Measurements from ENCODE around the gene PRDM10. TPM values are rescaled to one million over a fixed set of nuclear protein-coding genes. Genes with fewer than 3 reads are reported as not detected.
"Not testable (repeated sequence)": the region's sequence is repeated elsewhere in the genome, so short reads cannot be mapped to it uniquely, and the experiment has no call there.

The PRDM10 gene
- total RNA-seq, 1 experiment from 2014 or later, result 9.0 TPM

DNA sequence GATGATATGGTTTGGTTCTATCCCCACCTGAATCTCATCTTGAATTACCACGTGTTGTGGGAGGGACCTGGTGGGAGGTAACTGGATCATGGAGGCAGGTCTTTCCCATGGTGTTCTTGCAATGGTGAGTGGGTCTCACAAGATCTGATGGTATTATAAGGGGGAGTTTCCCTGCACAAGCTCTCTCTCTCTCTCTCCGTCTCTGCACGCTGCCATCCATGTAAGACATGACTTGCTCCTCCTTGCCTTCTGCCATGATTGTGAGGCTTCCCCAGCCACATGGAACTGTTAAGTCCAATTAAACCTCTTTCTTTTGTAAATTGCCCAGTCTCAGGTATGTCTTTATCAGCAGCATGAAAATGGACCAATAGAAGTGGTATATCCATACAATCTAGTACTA, 13.2 kb upstream of the PRDM10 start:
- not testable (repeated sequence) for DNase-seq (ENCODE audit: low read depth)

DNA sequence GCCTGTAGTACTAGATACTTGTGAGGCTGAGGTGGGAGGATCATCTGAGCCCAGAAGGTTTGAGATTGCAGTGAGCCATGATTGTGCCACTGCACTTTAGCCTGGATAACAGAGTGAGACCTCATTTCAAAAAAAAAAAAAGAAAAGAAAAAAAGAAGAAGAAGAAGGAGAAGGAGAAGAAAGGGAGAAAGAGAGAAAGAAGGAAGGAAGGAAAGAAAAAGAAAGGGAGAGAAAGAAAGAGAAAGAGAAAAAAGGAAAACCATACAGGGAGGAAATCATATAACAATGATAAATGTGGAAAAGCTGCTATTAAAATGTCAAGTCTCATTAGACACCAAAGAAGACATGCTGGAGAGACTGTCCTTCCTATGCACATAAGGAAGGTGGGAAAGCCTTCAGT, 5.7 kb upstream of the PRDM10 start:
- no peak for DNase-seq (ENCODE audit: low read depth)

DNA sequence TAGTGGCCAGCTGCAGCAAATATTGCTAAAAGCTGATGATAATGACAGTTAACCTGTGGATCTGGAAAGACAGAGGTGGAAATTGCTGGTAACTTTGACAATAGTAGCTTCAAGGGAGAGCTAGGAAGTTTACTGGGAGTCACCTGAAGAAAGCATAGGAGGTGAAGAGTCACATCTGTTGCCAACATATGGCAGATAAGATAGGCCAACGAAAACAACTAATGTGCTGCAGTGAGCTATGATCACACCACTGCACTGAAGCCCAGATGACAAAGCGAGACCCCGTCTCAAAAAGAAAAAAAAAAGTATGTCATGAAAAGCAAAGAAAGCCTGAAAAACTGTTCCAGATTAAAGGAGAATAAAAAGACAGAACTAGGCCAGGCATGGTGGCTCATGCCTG, 4.3 kb upstream of the PRDM10 start:
- DNase-seq (ENCODE audit: low read depth), result no peak

DNA sequence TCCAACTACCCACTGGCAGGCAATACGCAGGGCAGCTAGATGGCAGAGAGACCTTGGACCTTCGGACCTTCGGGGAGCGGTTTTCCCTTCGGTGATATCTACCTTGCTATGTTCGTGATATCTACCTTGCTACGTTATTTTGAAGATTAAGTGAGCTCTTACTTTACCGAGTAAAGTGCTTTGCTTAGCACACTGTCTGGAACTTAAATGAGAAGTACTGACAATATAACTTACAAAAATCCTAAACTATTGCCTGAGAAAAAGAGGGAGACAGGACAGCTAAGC, 1.0 kb upstream of the PRDM10 start:
- DNase-seq (ENCODE audit: low read depth), result no peak

DNA sequence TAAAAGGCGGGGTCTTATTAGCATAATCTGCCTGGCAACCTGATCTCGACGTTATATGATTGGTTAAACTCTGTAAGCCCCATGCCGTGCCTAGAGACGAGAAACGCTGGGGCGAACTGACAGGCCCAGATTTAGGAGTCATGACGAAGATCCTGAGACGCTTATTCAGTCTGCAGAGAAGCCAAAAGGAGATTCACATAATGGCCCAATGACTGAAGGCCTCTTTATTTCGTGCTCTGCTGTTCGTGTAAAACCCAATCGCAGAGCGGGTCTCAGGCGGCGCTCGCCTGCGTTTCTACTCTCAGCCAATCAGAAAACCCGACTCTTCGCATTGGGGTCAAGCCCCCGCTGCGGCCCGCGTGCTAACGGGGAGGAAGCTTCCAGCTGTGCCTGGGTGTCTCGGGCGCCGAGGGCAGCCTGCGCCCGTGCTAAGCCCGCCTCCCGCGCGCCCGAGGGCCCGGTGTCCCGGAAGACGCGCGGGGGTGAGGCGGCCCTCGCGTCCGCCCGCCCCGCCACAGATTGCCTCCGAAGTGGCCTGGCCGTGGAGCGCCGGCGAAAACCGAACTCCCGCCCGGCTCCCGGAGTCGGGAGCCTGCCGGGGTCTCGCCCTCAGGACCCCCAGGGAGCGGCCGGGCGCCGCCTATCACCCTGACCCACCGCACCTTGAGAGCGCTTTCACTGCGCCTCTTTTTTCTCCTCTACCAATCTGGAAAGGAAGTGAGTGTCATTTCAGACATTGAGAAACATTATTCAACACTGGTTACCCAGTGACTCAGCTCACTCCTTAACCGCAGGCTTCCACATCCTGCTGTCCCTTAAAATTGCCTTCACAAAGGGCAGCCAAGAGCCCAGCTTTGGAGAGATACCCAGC, 446 bp upstream of the PRDM10 start:
- DNase-seq (ENCODE audit: low read depth), result peak; percentile 99

DNA sequence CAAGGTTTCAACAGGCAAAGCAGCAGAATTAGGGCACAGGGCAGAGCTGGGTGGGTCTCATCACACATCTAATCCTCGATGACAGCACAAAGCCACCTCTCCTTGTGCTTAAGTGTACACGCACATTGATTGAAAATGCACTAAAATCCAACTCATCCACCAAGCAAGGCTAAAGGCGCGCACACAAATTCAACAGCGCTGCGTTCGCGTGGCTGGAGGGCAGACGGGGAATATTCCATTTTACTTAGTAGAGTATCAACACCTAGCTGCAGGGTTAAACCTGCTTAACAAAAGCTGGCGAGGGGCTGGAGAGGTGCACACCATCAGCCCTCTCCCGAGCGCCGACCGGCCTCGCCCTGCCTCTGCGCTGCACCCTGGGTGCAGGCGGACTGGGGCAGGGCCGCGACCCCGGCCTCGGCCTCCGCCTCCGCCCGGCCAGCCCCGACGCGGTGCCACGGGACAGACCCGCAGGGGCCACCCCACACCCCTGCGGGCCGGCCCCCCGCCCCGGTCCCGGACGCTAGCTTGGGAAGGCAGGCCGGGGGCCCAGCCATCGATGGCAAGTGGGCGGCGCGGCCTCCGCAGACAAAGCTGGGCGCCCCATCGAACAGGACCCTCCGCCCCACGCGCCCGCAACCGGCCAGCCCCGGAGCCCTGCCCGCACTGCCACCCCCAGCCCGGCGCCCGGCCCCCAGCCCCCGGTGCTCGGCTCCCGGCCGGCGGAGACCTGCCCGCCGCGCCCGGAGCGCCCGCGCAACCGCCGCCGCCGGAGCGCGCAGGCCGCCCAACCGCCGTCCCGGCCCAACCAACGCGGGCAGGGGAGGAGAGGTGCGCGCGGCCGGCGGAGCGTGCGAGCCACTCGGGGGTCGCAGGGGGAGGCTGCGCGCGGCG, 929 bp downstream of the PRDM10 start:
- peak; percentile 37 for DNase-seq (ENCODE audit: low read depth)

DNA sequence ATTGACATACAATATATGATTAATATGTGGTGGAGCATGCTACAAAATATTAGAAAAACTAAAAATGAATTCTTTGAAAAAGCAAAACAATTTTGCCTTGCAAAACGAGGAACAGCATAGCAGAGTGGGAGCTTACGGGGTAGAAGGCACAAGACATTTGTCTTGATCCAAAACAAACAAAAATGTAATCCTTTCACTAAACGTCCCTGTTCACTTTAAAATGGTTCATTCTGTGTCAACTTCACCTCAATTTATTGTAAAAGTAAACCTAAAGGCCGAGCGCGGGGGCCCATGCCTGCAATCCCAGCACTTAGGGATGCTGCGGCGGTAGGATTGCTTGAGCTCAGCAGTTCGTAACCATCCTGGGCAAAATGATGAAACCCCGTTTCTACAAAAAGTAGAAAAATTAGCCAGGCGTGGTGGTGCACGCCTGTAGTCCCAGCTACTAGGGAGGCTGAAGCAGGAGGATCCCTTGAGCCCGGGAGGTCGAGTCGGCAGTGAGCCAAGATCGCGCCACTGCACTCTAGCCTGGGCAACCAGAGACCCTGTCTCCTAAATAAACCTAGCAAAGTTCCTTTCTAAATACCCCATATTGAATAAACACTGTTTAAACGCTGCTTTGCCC, 2.0 kb downstream of the PRDM10 start:
- DNase-seq (ENCODE audit: low read depth), result no peak

DNA sequence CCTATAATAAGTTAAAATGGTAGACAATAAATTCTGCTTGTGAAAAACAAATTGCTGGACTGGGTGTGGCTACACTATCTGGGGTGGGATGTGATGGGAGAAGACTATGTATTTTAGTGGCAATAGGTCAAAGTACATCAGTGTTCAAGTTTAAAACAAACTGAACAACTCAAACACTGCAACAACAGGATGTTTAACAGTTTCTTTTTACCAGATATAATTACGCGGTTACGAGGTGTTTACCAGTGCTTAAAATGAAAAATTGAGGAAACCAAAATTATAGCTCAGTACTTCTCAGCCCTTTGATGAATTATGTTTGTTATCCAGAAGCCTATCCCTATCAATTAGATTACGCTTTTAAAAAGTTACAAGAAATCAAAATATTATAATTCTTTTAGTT, 3.2 kb downstream of the PRDM10 start:
- DNase-seq (ENCODE audit: low read depth), result no peak

DNA sequence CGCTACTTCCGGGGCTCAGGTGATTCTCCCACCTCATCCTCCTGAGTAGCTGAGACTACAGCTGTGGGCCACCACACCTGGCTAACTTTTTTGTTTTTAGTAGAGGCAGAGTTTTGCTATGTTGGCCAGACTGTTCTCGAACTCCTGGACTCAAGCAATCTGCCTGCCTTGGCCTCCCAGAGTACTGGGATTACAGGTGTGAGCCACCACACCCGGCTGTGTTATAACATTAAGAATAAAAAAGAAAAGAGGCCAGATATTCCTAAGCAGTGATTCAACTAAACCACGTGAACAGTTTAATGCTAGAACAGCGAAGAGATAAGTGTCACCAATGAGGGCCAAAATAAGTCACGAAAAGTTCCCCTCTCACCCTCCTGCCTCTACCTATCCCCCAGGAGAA, 3.7 kb downstream of the PRDM10 start:
- no peak for DNase-seq (ENCODE audit: low read depth)

DNA sequence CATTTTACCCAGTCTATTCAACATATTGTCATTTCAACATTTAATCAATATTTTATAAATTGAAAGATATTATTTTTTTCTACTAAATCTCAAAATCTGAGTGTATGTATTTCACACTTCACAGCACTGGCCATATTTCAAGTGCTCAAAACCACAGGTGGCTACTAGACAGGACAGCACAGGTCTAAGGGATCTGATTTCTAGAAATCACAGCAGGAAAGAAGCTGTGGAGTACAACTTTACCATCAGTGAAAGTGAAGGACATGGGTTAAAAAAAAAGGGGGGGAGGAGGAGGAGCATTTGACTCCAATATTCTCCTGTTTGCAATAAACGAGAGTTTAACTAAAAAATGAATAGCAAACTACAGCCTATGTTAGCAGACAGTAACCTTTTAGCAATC, 4.5 kb downstream of the PRDM10 start:
- DNase-seq (ENCODE audit: low read depth), result no peak

DNA sequence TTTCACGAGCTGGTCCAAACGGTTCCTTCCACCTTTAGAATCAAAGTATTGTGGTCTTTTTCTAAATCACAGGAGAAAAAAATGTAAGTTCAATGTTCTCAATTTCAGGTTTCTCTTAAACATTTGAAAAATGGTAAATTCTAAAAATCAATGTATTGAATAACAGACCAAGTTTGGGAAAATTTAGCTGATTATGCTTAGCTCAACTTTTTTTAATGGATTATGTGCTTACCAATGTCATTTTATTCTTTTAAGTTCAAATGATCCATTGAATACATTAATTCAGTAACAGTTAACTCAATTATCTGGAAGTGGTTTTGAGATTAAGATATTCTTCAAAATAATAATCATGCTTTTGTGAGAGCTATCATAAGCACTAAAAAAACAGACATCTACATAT, 5.1 kb downstream of the PRDM10 start:
- no peak for DNase-seq (ENCODE audit: low read depth)

DNA sequence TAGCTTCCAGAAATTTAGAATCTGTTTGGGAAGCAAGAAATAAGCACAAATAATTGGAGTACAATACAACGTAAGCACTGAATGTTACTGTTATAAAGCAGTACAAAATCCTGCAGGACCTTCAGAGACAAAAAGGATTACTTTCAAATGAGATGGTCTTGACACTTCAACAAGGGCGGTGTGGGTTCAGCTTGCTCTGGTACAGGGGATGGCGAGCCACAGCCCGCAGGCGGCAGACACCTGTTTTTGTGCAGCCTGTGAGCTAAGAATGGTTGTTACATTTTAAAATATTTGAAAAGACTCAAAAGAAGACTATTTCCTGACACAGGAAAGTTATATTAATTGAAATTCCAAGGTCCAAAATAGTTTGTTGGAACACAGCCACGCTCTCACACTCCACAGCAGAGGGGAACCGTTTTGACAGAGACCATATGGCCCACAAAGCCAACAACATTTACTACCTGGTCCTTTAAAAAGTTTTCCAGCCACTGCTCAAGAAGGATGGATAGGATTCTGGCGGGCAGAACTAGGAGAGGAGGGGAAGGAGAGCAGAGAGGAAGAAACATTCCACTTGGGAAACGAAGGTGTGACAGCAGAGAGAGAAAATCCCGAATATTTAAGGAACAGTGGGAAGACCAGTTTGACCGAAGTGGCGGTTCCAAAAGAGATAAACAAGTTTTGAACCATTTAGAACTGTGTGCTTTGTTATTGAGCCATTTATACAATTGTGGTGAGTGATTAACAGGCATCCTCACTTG, 6.3 kb downstream of the PRDM10 start:
- DNase-seq (ENCODE audit: low read depth), result no peak

DNA sequence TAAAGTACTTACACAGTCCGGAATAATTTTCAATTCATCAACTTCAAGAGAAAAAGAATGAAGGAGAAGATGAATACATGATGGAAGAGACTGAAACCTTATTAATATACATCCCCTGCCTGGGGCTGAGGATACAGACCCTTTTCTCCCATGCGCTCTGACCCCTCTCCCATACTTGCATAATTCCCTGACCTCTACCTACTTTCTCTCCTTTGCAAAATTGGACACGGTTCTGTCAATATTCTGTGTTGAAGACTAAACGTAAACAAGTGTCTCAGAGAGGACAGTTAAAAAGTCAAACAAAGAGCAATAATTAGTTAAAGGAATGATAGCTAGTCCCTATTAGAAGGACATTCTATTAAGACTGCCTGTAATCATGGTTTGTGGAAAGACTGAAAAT, 7.5 kb downstream of the PRDM10 start:
- DNase-seq (ENCODE audit: low read depth), result no peak

DNA sequence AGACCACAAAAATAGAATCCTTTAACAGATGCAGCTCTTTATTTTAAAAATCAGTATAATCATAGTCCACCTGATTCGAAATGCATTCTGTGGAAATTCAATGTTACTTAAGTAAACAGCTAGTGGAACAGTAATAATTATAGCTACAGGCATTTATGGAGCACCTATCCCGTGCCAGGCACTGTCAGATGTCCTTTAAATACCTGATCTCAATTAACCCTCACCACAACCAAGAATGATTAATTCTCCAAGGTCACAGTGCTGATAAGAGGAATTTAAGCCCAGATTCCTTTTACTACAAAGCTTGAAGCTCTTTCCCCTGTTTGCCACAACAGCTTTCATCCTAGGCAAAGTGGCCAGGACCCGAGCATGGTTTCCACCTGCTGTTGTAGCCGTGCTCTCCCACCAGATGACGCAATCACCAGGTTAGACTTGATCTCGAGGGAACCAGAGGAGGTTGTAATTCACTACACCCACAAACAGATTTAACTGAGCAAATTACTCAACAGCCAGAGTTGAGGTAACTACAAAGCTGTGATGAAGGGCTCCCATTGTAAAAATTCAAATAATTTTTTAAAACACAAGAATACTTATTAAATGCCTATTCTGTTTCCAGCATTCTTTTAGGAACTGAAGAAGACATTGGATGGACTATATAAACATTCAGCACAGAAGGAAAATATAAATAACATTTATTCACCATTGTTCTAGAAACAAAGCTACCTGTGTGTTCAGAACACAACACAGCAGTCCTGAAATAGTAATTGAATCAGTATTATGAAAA, 10.3 kb downstream of the PRDM10 start:
- DNase-seq (ENCODE audit: low read depth), result peak; percentile 67

DNA sequence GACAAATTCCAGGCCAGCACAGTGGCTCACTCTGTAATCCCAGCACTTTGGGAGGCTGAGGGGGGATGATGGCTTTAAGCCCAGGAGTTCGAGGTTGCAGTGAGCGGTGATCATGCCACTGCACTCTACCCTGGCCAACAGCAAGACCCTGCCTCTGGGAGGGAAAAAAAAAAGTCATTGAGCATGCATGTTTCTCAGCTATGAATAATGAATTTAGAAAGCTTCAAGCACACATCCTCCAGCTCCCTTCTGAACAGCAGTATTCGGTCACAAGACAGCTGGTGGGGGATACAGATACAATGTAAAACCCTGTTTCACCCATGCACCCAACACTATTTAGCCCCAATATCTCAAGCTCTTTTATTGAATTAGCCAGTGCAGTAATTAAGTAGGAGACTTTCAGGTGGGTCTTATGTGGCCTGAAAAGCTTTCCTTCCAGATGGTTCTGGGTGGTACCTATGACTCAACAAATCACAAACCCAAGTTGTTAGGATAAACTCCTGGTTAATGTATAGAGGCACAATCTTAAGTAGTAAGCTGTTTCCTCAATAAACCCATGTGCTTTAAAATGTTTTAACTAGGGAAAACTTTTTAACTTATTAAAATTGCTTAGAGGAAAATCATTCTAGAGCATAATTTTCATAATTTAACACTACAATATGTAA, 13.4 kb downstream of the PRDM10 start:
- DNase-seq (ENCODE audit: low read depth), result no peak

DNA sequence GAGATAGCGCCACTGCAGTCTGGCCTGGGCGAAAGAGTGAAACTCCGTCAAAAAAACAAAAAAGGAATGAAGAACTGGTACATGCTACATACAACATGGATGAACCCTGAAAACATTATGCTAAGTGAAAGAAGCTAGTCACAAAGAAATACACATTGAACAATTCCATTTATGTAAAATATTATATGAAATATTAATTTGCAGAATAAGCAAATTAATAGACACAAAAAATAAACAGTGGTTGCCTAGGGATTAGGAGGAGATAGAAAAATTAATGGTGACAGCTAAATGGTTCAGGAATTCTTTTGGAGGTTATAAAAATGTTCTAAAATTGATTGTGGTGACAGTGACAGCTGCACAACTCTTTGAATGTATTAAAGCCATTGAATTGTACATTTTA, 14.7 kb downstream of the PRDM10 start:
- DNase-seq (ENCODE audit: low read depth), result no peak

DNA sequence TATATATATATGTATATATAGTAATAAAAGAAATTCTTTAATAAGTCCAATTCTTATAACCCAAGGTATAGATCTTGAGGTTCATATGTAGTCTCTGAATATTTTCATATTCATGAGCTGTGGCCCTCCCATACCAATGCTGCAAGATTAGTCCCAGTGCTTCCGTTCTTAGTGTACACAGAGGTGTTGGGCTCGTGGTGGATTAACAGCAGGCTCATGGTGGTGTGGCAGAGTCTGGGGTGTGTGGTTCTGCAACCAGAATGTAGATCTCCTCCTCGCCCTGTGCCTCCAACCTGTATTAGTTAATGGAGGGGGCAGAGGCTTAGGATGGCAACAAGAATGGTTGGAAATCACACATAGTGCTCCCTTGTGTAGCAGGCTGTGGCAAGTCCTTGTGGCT, 16.8 kb downstream of the PRDM10 start:
- no peak for DNase-seq (ENCODE audit: low read depth)

DNA sequence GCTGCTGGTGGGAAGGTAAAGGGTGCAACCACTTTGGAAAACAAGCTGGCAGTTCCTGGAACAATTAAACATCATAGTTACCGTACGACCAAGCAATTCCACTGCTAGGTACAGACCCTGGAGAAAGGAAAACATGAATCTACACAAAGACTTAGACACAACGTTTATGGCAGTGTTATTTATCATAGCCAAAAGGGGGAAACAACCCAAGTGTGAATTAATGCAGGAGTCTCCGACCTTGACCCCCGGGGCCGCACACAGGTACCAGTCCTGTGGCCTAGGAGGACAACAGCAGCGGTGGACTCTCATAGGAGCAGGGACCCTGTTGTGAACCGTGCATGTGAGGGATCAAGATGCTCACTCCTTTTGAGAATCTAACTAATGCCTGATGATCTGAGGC, 22.5 kb downstream of the PRDM10 start:
- DNase-seq (ENCODE audit: low read depth), result no peak

DNA sequence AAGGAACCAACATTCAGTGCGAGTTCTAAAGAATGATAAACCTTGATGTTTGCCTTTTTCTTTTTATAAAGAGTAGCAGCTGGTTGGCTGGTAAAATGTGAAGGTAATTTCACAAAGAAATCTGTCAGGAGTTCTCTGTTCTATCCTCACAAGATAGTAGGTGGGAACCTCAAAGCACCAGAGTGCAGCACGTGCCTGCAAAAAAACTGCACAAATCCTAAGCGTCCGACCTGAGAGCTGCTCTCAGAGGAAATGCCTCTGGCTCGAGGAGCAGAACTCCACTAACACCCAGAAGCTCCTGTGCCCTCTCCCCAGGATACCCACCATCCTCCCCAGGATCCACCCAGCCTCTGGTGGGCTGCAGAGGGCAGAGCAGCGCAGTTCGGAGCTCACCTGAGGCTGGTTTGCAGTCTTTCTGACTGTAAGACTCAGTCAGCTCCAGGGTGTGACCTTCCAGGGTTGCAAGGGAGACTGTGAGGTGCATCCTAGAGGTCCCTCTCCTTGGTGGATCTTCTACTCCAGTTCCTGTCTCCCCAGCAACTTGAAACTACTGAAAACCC, 23.5 kb downstream of the PRDM10 start:
- DNase-seq (ENCODE audit: low read depth), result no peak

DNA sequence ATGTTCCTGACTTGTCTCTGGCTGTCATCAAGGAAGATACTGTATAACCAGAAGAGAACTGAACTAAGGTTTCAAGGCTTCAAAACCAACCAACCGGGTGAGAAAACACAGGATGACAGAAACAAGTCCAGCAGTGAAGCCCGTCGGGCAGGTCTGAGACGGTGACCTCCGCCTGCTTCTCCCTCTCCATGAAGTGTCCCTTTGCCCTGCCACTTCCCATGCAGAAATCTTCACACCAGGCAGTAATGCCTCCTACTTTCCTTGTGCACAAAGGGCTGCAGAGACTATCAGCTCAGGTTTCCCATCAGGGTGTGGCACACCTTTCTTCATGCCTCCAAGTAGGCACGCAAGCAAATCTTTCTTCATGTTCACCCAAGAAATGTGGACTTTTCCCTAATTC, 24.2 kb downstream of the PRDM10 start:
- no peak for DNase-seq (ENCODE audit: low read depth)
